Measurements from ENCODE around the gene SLC5A6.

Gene SLC5A6

GRCh38 chr2:27237341-27237945, 25.4 kb upstream of the SLC5A6 start:
- no peak for DNase-seq
- ChIA-PET CTCF (interaction anchor here (0.8 to 1.1 kb wide), 2 partner anchors 16 to 68 kb away, joined by 3 read pairs; no protein-coding TSS in a partner anchor), POLR2A (no interaction called here)
- no peak overlapping the region for H3K4me3 ChIP-seq (ENCODE audit: control insufficient read depth in 1 of 7, extremely low read depth in 1 of 7, insufficient read depth in 4 of 7, low read depth in 2 of 7, low read length in 6 of 7)
- no peak overlapping the region for H3K27ac ChIP-seq (ENCODE audit: insufficient read depth in 1 of 2, low read depth in 1 of 2, low read length in 2 of 2, poor library complexity in 1 of 2, severe bottlenecking in 2 of 2)
- peaks cover 7 to 98% (median 87%) of the 10 kb centered on the region in 4 experiments for H3K36me3 ChIP-seq (ENCODE audit: control insufficient read depth in 4 of 4, insufficient read depth in 4 of 4, low read length in 3 of 4)
- 95% methylated on average over 5 of the region's 15 CpGs for WGBS (ENCODE audit: insufficient coverage)
- no peaks in the 10 kb centered on the region for H3K9me3 ChIP-seq (ENCODE audit: control extremely low read depth in 1 of 5, control insufficient read depth in 4 of 5, insufficient read depth in 2 of 5, low read depth in 1 of 5, low read length in 4 of 5)
- no peaks in the 10 kb centered on the region for H3K27me3 ChIP-seq (replicated peaks in 2 of 5; ENCODE audit: control insufficient read depth in 4 of 5, insufficient read depth in 5 of 5, low read length in 4 of 5)
- H3K4me1 ChIP-seq (ENCODE audit: control extremely low read depth in 1 of 4, control insufficient read depth in 4 of 4, insufficient read depth in 4 of 4, low read length in 3 of 4), result peaks cover 0 to 6% (median 4%) of the 10 kb centered on the region in 4 experiments

DNA sequence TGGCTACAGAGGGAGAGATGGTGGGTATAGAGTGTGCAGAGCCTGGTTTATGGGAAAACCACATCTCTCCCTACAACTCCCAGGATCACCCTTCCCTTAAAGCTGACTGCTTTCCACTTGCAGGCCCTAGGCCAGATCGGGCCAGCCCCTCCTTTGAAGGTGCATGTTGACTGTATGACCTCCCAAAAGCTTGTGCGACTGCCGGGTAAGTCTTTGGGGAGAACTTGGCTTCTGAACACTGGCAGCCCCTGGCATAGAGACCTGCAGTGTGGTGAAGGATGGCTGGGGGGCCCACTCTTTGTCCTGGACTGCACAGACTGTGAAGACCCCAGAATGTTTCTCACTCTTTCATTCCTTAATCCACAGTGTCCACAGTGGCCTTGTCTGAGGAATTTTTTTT, 24.6 kb upstream of the SLC5A6 start:
- Histone ChIP-seq H3K4me3 (ENCODE audit: control insufficient read depth in 1 of 7, extremely low read depth in 1 of 7, insufficient read depth in 4 of 7, low read depth in 2 of 7, low read length in 6 of 7) (no peak overlapping the region), H3K27me3 (replicated peaks in 2 of 5; ENCODE audit: control insufficient read depth in 4 of 5, insufficient read depth in 5 of 5, low read length in 4 of 5) (no peaks in the 10 kb centered on the region), H3K36me3 (ENCODE audit: control insufficient read depth in 4 of 4, insufficient read depth in 4 of 4, low read length in 3 of 4) (peaks cover 7 to 98% (median 91%) of the 10 kb centered on the region in 4 experiments), H3K4me1 (ENCODE audit: control extremely low read depth in 1 of 4, control insufficient read depth in 4 of 4, insufficient read depth in 4 of 4, low read length in 3 of 4) (no peaks in the 10 kb centered on the region), H3K9me3 (ENCODE audit: control extremely low read depth in 1 of 5, control insufficient read depth in 4 of 5, insufficient read depth in 2 of 5, low read depth in 1 of 5, low read length in 4 of 5) (no peaks in the 10 kb centered on the region), H3K27ac (ENCODE audit: insufficient read depth in 1 of 2, low read depth in 1 of 2, low read length in 2 of 2, poor library complexity in 1 of 2, severe bottlenecking in 2 of 2) (no peak overlapping the region)
- ChIA-PET CTCF (interaction anchor here (0.6 to 2.5 kb wide), 4 partner anchors 13 to 97 kb away, joined by 3 to 7 read pairs (median 4); partner anchors contain the start of gene TRIM54), POLR2A (interaction anchor here (0.6 kb wide), 1 partner anchor 21 kb away, joined by 3 read pairs; no protein-coding TSS in a partner anchor)
- 97% methylated on average over 3 of the region's 3 CpGs for WGBS (ENCODE audit: insufficient coverage)
- no peak for DNase-seq

DNA sequence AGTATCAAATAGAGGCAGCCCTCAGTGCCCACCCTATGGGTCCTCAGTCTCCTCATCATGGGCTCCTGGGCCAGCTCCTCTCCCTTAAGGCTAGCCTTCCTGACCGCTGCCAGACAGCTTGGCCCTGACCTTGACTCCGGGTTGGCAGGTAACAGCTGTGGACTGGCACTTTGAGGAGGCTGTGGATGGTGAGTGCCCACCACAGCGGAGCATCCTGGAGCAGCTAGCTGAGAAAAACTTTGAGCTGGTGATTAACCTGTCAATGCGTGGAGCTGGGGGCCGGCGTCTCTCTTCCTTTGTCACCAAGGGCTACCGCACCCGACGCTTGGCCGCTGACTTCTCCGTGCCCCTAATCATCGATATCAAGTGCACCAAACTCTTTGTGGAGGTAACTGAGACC, 24.1 kb upstream of the SLC5A6 start:
- 94% methylated on average over 9 of the region's 12 CpGs for whole genome bisulfite sequencing (ENCODE audit: insufficient coverage)
- Histone ChIP-seq H3K4me1 (ENCODE audit: control extremely low read depth in 1 of 4, control insufficient read depth in 4 of 4, insufficient read depth in 4 of 4, low read length in 3 of 4) (no peaks in the 10 kb centered on the region), H3K4me3 (ENCODE audit: control insufficient read depth in 1 of 7, extremely low read depth in 1 of 7, insufficient read depth in 4 of 7, low read depth in 2 of 7, low read length in 6 of 7) (no peak overlapping the region), H3K27me3 (replicated peaks in 2 of 5; ENCODE audit: control insufficient read depth in 4 of 5, insufficient read depth in 5 of 5, low read length in 4 of 5) (no peaks in the 10 kb centered on the region), H3K9me3 (ENCODE audit: control extremely low read depth in 1 of 5, control insufficient read depth in 4 of 5, insufficient read depth in 2 of 5, low read depth in 1 of 5, low read length in 4 of 5) (no peaks in the 10 kb centered on the region), H3K27ac (ENCODE audit: insufficient read depth in 1 of 2, low read depth in 1 of 2, low read length in 2 of 2, poor library complexity in 1 of 2, severe bottlenecking in 2 of 2) (no peak overlapping the region), H3K36me3 (ENCODE audit: control insufficient read depth in 4 of 4, insufficient read depth in 4 of 4, low read length in 3 of 4) (peaks cover 9 to 98% (median 90%) of the 10 kb centered on the region in 4 experiments)
- ChIA-PET POLR2A (interaction anchor here (0.6 kb wide), 1 partner anchor 21 kb away, joined by 3 read pairs; no protein-coding TSS in a partner anchor), CTCF (interaction anchor here (0.6 to 2.5 kb wide), 4 partner anchors 13 to 97 kb away, joined by 3 to 7 read pairs (median 4); partner anchors contain the start of gene TRIM54)
- no peak for DNase-seq

- no peak overlapping the region for H3K27ac ChIP-seq (ENCODE audit: insufficient read depth in 1 of 2, low read depth in 1 of 2, low read length in 2 of 2, poor library complexity in 1 of 2, severe bottlenecking in 2 of 2)
- H3K36me3 ChIP-seq (ENCODE audit: control insufficient read depth in 4 of 4, insufficient read depth in 4 of 4, low read length in 3 of 4), result peaks cover 9 to 92% (median 76%) of the 10 kb centered on the region in 4 experiments
- CTCF ChIA-PET, result interaction anchor here (1.1 to 3.1 kb wide), 6 partner anchors 10 to 70 kb away, joined by 3 to 10 read pairs (median 6); no protein-coding TSS in a partner anchor
- POLR2A ChIA-PET, result no interaction called here
- no peaks in the 10 kb centered on the region for H3K4me1 ChIP-seq (ENCODE audit: control extremely low read depth in 1 of 4, control insufficient read depth in 4 of 4, insufficient read depth in 4 of 4, low read length in 3 of 4)
- no peak overlapping the region for H3K4me3 ChIP-seq (ENCODE audit: control insufficient read depth in 1 of 7, extremely low read depth in 1 of 7, insufficient read depth in 4 of 7, low read depth in 2 of 7, low read length in 6 of 7)
- 99% methylated on average over 14 of the region's 14 CpGs for WGBS (ENCODE audit: insufficient coverage)
- no peaks in the 10 kb centered on the region for H3K9me3 ChIP-seq (ENCODE audit: control extremely low read depth in 1 of 5, control insufficient read depth in 4 of 5, insufficient read depth in 2 of 5, low read depth in 1 of 5, low read length in 4 of 5)
- DNase-seq, result no peak
- H3K27me3 ChIP-seq (replicated peaks in 2 of 5; ENCODE audit: control insufficient read depth in 4 of 5, insufficient read depth in 5 of 5, low read length in 4 of 5), result no peaks in the 10 kb centered on the region
Measured at GRCh38 chr2:27233341-27233740, 21.3 kb upstream of the SLC5A6 start.

DNA sequence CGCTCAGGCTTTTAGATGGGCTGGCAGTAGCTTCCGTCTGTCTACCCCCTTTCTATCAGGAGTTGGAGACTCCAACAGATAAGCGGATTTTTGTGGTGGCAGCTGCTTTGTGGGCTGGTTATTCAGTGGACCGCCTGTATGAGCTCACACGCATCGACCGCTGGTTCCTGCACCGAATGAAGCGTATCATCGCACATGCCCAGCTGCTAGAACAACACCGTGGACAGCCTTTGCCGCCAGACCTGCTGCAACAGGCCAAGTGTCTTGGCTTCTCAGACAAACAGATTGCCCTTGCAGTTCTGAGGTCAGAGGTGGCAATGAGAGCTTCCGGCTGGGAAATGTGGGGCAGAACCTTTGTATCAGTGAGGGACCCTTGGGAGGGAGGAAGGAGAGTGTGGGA, 19.9 kb upstream of the SLC5A6 start:
- H3K9me3 ChIP-seq (ENCODE audit: control extremely low read depth in 1 of 5, control insufficient read depth in 4 of 5, insufficient read depth in 2 of 5, low read depth in 1 of 5, low read length in 4 of 5), result no peaks in the 10 kb centered on the region
- ChIA-PET CTCF (interaction anchor here (0.7 to 3.1 kb wide), 9 partner anchors 9 to 176 kb away, joined by 3 to 10 read pairs (median 4); no protein-coding TSS in a partner anchor), POLR2A (no interaction called here)
- WGBS (ENCODE audit: insufficient coverage), result 96% methylated on average over 11 of the region's 13 CpGs
- no peak for DNase-seq
- H3K4me1 ChIP-seq (ENCODE audit: control extremely low read depth in 1 of 4, control insufficient read depth in 4 of 4, insufficient read depth in 4 of 4, low read length in 3 of 4), result no peaks in the 10 kb centered on the region
- peaks cover 11 to 92% (median 70%) of the 10 kb centered on the region in 4 experiments for H3K36me3 ChIP-seq (ENCODE audit: control insufficient read depth in 4 of 4, insufficient read depth in 4 of 4, low read length in 3 of 4)
- H3K27ac ChIP-seq (ENCODE audit: insufficient read depth in 1 of 2, low read depth in 1 of 2, low read length in 2 of 2, poor library complexity in 1 of 2, severe bottlenecking in 2 of 2), result no peak overlapping the region
- H3K4me3 ChIP-seq (ENCODE audit: control insufficient read depth in 1 of 7, extremely low read depth in 1 of 7, insufficient read depth in 4 of 7, low read depth in 2 of 7, low read length in 6 of 7), result no peak overlapping the region
- H3K27me3 ChIP-seq (replicated peaks in 2 of 5; ENCODE audit: control insufficient read depth in 4 of 5, insufficient read depth in 5 of 5, low read length in 4 of 5), result no peaks in the 10 kb centered on the region

- ChIA-PET POLR2A (no interaction called here), CTCF (no interaction called here)
- Histone ChIP-seq H3K4me3 (ENCODE audit: control insufficient read depth in 1 of 7, extremely low read depth in 1 of 7, insufficient read depth in 4 of 7, low read depth in 2 of 7, low read length in 6 of 7) (no peak overlapping the region), H3K27me3 (replicated peaks in 2 of 5; ENCODE audit: control insufficient read depth in 4 of 5, insufficient read depth in 5 of 5, low read length in 4 of 5) (no peaks in the 10 kb centered on the region), H3K9me3 (ENCODE audit: control extremely low read depth in 1 of 5, control insufficient read depth in 4 of 5, insufficient read depth in 2 of 5, low read depth in 1 of 5, low read length in 4 of 5) (no peaks in the 10 kb centered on the region), H3K36me3 (ENCODE audit: control insufficient read depth in 4 of 4, insufficient read depth in 4 of 4, low read length in 3 of 4) (peaks cover 23 to 91% (median 65%) of the 10 kb centered on the region in 4 experiments), H3K4me1 (ENCODE audit: control extremely low read depth in 1 of 4, control insufficient read depth in 4 of 4, insufficient read depth in 4 of 4, low read length in 3 of 4) (no peaks in the 10 kb centered on the region), H3K27ac (ENCODE audit: insufficient read depth in 1 of 2, low read depth in 1 of 2, low read length in 2 of 2, poor library complexity in 1 of 2, severe bottlenecking in 2 of 2) (no peak overlapping the region)
- WGBS (ENCODE audit: insufficient coverage), result no CpG with 5 or more reads among the region's 2 CpGs
- DNase-seq, result no peak
Measured at GRCh38 chr2:27227501-27227900, 15.4 kb upstream of the SLC5A6 start.

GRCh38 chr2:27225526-27225925, 13.5 kb upstream of the SLC5A6 start:
- WGBS (ENCODE audit: insufficient coverage), result 100% methylated on average over 6 of the region's 9 CpGs
- POLR2A ChIA-PET, result interaction anchor here (0.5 kb wide), 1 partner anchor 39 kb away, joined by 3 read pairs; no protein-coding TSS in a partner anchor
- H3K36me3 ChIP-seq (ENCODE audit: control insufficient read depth in 4 of 4, insufficient read depth in 4 of 4, low read length in 3 of 4), result peaks cover 23 to 87% (median 64%) of the 10 kb centered on the region in 4 experiments

More at GRCh38 chr2:27225526-27225925, 13.5 kb upstream of the SLC5A6 start:
- DNase-seq, result no peak
- no peak overlapping the region for H3K27ac ChIP-seq (ENCODE audit: insufficient read depth in 1 of 2, low read depth in 1 of 2, low read length in 2 of 2, poor library complexity in 1 of 2, severe bottlenecking in 2 of 2)
- no peak overlapping the region for H3K4me3 ChIP-seq (ENCODE audit: control insufficient read depth in 1 of 7, extremely low read depth in 1 of 7, insufficient read depth in 4 of 7, low read depth in 2 of 7, low read length in 6 of 7)
- no peaks in the 10 kb centered on the region for H3K27me3 ChIP-seq (replicated peaks in 2 of 5; ENCODE audit: control insufficient read depth in 4 of 5, insufficient read depth in 5 of 5, low read length in 4 of 5)
- CTCF ChIA-PET, result interaction anchor here (0.6 to 1.2 kb wide), 3 partner anchors 17 to 173 kb away, joined by 3 to 5 read pairs (median 3); no protein-coding TSS in a partner anchor
- H3K4me1 ChIP-seq (ENCODE audit: control extremely low read depth in 1 of 4, control insufficient read depth in 4 of 4, insufficient read depth in 4 of 4, low read length in 3 of 4), result no peaks in the 10 kb centered on the region
- no peaks in the 10 kb centered on the region for H3K9me3 ChIP-seq (ENCODE audit: control extremely low read depth in 1 of 5, control insufficient read depth in 4 of 5, insufficient read depth in 2 of 5, low read depth in 1 of 5, low read length in 4 of 5)
